CD14-positive monocyte (primary cell): ENCODE measurements around the gene COL4A2. TPM values are rescaled to one million over a fixed set of nuclear protein-coding genes. Genes with fewer than 3 reads are reported as not detected.
"Not testable (repeated sequence)": the region's sequence is repeated elsewhere in the genome, so short reads cannot be mapped to it uniquely, and the experiment has no call there.

Source experiments
- DNase-seq, 3 donors: peaks; one replicate each; pipeline ENCODE4 v3.0.0-alpha.2; 2011 to 2022
- H2AFZ ChIP-seq: 2 replicates; pipeline ENCODE4 v1.6.0; 2012; ENCODE audit warnings: mild to moderate bottlenecking, low read depth, low read length, inconsistent platforms; ENCODE audit not compliant: insufficient read depth, poor library complexity, severe bottlenecking
- H3K27ac ChIP-seq, 2 donors: 1 replicate in 1 of 2; 2 replicates in 1 of 2; pipeline ENCODE4 v1.5.1; 2012 to 2013; ENCODE audit warnings: low read length in 2 of 2, control low read depth in 1 of 2, inconsistent platforms in 1 of 2, low read depth in 1 of 2, mild to moderate bottlenecking in 1 of 2
- H3K27me3 ChIP-seq, 2 donors: one replicate each; pipeline versions ENCODE4 v1.6.0 to v1.6.1; 2011 to 2013; ENCODE audit warnings: low read length in 2 of 2; ENCODE audit not compliant: control insufficient read depth in 2 of 2, insufficient read depth in 2 of 2
- H3K36me3 ChIP-seq, 2 donors: replicated peaks in 1 of 2; 1 replicate in 1 of 2; 2 replicates in 1 of 2; pipeline versions ENCODE4 v1.5.1 to v1.6.1; 2012 to 2013; ENCODE audit warnings: low read length in 2 of 2, control low read depth in 1 of 2, inconsistent platforms in 1 of 2, mild to moderate bottlenecking in 1 of 2; ENCODE audit not compliant: insufficient read depth in 2 of 2, control insufficient read depth in 1 of 2
- H3K4me1 ChIP-seq, 2 donors: 1 replicate in 1 of 2; 2 replicates in 1 of 2; pipeline versions ENCODE4 v1.5.1 to v1.6.1; 2012 to 2013; ENCODE audit warnings: low read length in 2 of 2, control low read depth in 1 of 2, inconsistent platforms in 1 of 2, mild to moderate bottlenecking in 1 of 2, moderate library complexity in 1 of 2; ENCODE audit not compliant: insufficient read depth in 2 of 2, control insufficient read depth in 1 of 2
- H3K4me2 ChIP-seq: replicated peaks from 2 replicates; pipeline ENCODE3; 2012; ENCODE audit warnings: low read length, moderate library complexity, mild to moderate bottlenecking; ENCODE audit not compliant: poor library complexity, severe bottlenecking; ENCODE audit errors: extremely low read depth
- H3K4me3 ChIP-seq, 3 experiments: fragments of 200-600 bp in 1 of 3; sonication (generic) in 1 of 3; replicated peaks in 1 of 3; 1 replicate in 2 of 3; 2 replicates in 1 of 3; pipeline ENCODE4 v1.5.1; 2011 to 2013; ENCODE audit warnings: low read length in 3 of 3, mild to moderate bottlenecking in 3 of 3, control low read depth in 2 of 3, low read depth in 2 of 3, inconsistent platforms in 1 of 3, moderate library complexity in 1 of 3
- H3K79me2 ChIP-seq: 2 replicates; pipeline ENCODE4 v1.6.0; 2012; ENCODE audit warnings: mild to moderate bottlenecking, control low read depth, inconsistent platforms, low read length, moderate library complexity; ENCODE audit not compliant: insufficient read depth
- H3K9ac ChIP-seq: 2 replicates; pipeline ENCODE4 v1.6.0; 2017; ENCODE audit warnings: low read length, mild to moderate bottlenecking; ENCODE audit not compliant: insufficient read depth, poor library complexity, severe bottlenecking
- H3K9me3 ChIP-seq, 2 donors: replicated peaks in 1 of 2; 1 replicate in 1 of 2; 2 replicates in 1 of 2; pipeline versions ENCODE4 v1.5.1 to v1.6.1; 2012 to 2013; ENCODE audit warnings: low read length in 2 of 2, control low read depth in 1 of 2; ENCODE audit not compliant: control insufficient read depth in 1 of 2, insufficient read depth in 1 of 2
- H4K20me1 ChIP-seq: 2 replicates; pipeline ENCODE4 v1.6.0; 2012; ENCODE audit warnings: mild to moderate bottlenecking, low read length, control low read depth, moderate library complexity; ENCODE audit not compliant: insufficient read depth
- H3K27ac Mint-ChIP-seq, 7 donors: one replicate each; pipeline ENCODE4 v1.8.0; 2020; ENCODE audit warnings: mild to moderate bottlenecking in 7 of 7, mixed read lengths in 7 of 7, moderate library complexity in 6 of 7, inconsistent platforms in 2 of 7
- H3K27me3 Mint-ChIP-seq, 3 donors: one replicate each; pipeline ENCODE4 v1.8.0; 2021 to 2022; ENCODE audit warnings: low read depth in 3 of 3, mild to moderate bottlenecking in 3 of 3, mixed read lengths in 3 of 3, moderate library complexity in 3 of 3, inconsistent platforms in 1 of 3
- H3K36me3 Mint-ChIP-seq, 2 donors: one replicate each; pipeline ENCODE4 v1.8.0; 2020; ENCODE audit warnings: mixed read lengths in 2 of 2, inconsistent platforms in 1 of 2, mild to moderate bottlenecking in 1 of 2
- H3K4me1 Mint-ChIP-seq: one replicate; pipeline ENCODE4 v1.8.0; 2020; ENCODE audit warnings: mild to moderate bottlenecking, mixed read lengths
- H3K4me3 Mint-ChIP-seq, 2 donors: one replicate each; pipeline ENCODE4 v1.8.0; 2020; ENCODE audit warnings: mild to moderate bottlenecking in 2 of 2, mixed read lengths in 2 of 2, moderate library complexity in 1 of 2
- H3K9me3 Mint-ChIP-seq, 7 donors: one replicate each; pipeline ENCODE4 v1.8.0; 2020 to 2022; ENCODE audit warnings: mixed read lengths in 7 of 7, mild to moderate bottlenecking in 6 of 7, moderate library complexity in 6 of 7, inconsistent platforms in 2 of 7
- CTCF ChIP-seq: fragments of 200-600 bp; IDR thresholded peaks from one replicate; pipeline ENCODE4 v1.8.0; 2022; ENCODE audit warnings: antibody characterized with exemption, mild to moderate bottlenecking
- WGBS: methylation state at CpG from one replicate; pipeline ENCODE4 v1.1.5; 2013; ENCODE audit warnings: missing lambda C conversion rate; ENCODE audit not compliant: insufficient coverage; 5-methylcytosine and 5-hydroxymethylcytosine counted together
- intact Hi-C, 2 donors: fragments of 100-400 bp; cut with micrococcal nuclease; formaldehyde crosslinking; loops; one replicate each; pipeline versions ENCODE4 v1.15.0 to v1.15.1; 2023
- polyA plus RNA-seq, 3 donors: library from polyadenylated mRNA; depleted of rRNA in 1 of 3; unstranded in 2 of 3; stranded (reverse) in 1 of 3; fragments of 300-500 nt in 2 of 3; fragments of >200 nt in 1 of 3; fragmentation: Illumina TruSeq in 2 of 3; gene quantifications; 1 replicate in 2 of 3; 2 replicates in 1 of 3; pipeline ENCODE4 v1.2.3, GENCODE V29; 2012 to 2021

The COL4A2 gene
- polyA plus RNA-seq, 3 donors = not detected

GRCh38 chr13:110531100-110531499, 224.0 kb downstream of the COL4A2 start:
- Histone ChIP-seq H4K20me1 (peaks cover 12% of the 10 kb centered on the region), H3K79me2 (peaks cover 86% of the 10 kb centered on the region), H3K27ac (peak overlapping the region; percentile 16 to 82), H3K4me1 (peaks cover 81 to 89% of the 10 kb centered on the region in 2 donors), H3K9ac (no peak overlapping the region), H3K36me3 (peaks cover 0 to 3% of the 10 kb centered on the region in 2 donors), H3K9me3 (no peaks in the 10 kb centered on the region), H2AFZ (no peak overlapping the region), H3K27me3 (no peaks in the 10 kb centered on the region), H3K4me2 (peak overlapping the region; percentile 58), H3K4me3 (peak overlapping the region in 1 of 3 experiments; percentile 50)
- intact Hi-C loops = no loop called here
- Mint-ChIP-seq H3K27me3 (peaks cover 0 to 3% (median 0%) of the 10 kb centered on the region in 3 donors), H3K9me3 (peaks cover 0 to 2% (median 0%) of the 10 kb centered on the region in 7 donors), H3K4me1 (peaks cover 90% of the 10 kb centered on the region), H3K36me3 (peaks cover 37 to 50% of the 10 kb centered on the region in 2 donors), H3K4me3 (no peak overlapping the region), H3K27ac (peak overlapping the region in 6 of 7 donors; percentile 84 to 91 (median 87))
- no peak for DNase-seq
- no peak for TF ChIP-seq CTCF
- WGBS = 91% methylated on average over 5 of the region's 7 CpGs

GRCh38 chr13:110531671-110532083, 224.6 kb downstream of the COL4A2 start:
- Histone ChIP-seq H3K4me1 (peaks cover 83 to 91% of the 10 kb centered on the region in 2 donors), H2AFZ (no peak overlapping the region), H3K36me3 (peaks cover 0 to 3% of the 10 kb centered on the region in 2 donors), H3K79me2 (peaks cover 80% of the 10 kb centered on the region), H3K4me3 (peak overlapping the region in 1 of 3 experiments; percentile 50), H3K4me2 (peak overlapping the region; percentile 58), H4K20me1 (peaks cover 10% of the 10 kb centered on the region), H3K9ac (no peak overlapping the region), H3K27me3 (no peaks in the 10 kb centered on the region), H3K9me3 (no peaks in the 10 kb centered on the region), H3K27ac (peak overlapping the region; percentile 77 to 82)
- peaks cover 90% of the 10 kb centered on the region for H3K4me1 Mint-ChIP-seq
- H3K4me3 Mint-ChIP-seq = peak overlapping the region; percentile 48 to 52
- H3K9me3 Mint-ChIP-seq = peaks cover 0 to 2% (median 0%) of the 10 kb centered on the region in 7 donors
- H3K36me3 Mint-ChIP-seq = peaks cover 34 to 47% of the 10 kb centered on the region in 2 donors
- intact Hi-C loops = no loop called here
- H3K27me3 Mint-ChIP-seq = peaks cover 0 to 3% (median 0%) of the 10 kb centered on the region in 3 donors
- peak; percentile 52 to 73 (median 65) for DNase-seq
- peak overlapping the region; percentile 84 to 91 (median 86) for H3K27ac Mint-ChIP-seq
- TF ChIP-seq CTCF = no peak
- WGBS = 97% methylated on average over 4 of the region's 9 CpGs

GRCh38 chr13:110532258-110532657, 225.2 kb downstream of the COL4A2 start:
- H3K9me3 ChIP-seq, H2AFZ ChIP-seq, H3K9ac ChIP-seq, H3K9me3 Mint-ChIP-seq, H3K27me3 Mint-ChIP-seq, H3K4me3 Mint-ChIP-seq, H3K27me3 ChIP-seq, intact Hi-C loops, DNase-seq, H3K36me3 ChIP-seq: not testable (repeated sequence)
- Histone ChIP-seq H3K4me1 (peaks cover 88 to 93% of the 10 kb centered on the region in 2 donors), H4K20me1 (peaks cover 10% of the 10 kb centered on the region), H3K79me2 (peaks cover 78% of the 10 kb centered on the region), H3K27ac (peak overlapping the region; percentile 77 to 82), H3K4me2 (peak overlapping the region; percentile 58), H3K4me3 (peak overlapping the region in 1 of 3 experiments; percentile 50)
- peaks cover 29 to 43% of the 10 kb centered on the region in 2 donors for H3K36me3 Mint-ChIP-seq
- H3K4me1 Mint-ChIP-seq = peaks cover 91% of the 10 kb centered on the region
- WGBS = no CpG with 5 or more reads among the region's 2 CpGs
- H3K27ac Mint-ChIP-seq = peak overlapping the region; percentile 84 to 91 (median 86)
